Ectodermal cell (in vitro differentiated cells): ENCODE results near the gene SCAMP3. TPM values are rescaled to one million over a fixed set of nuclear protein-coding genes. Genes with fewer than 3 reads are reported as not detected.
A peak's percentile ranks its signal among the peaks of the same experiment; 100 is the strongest.

Experiments used
- H3K27ac ChIP-seq: 2 replicates; pipeline ENCODE4 v1.7.0; 2013; ENCODE audit warnings: mild to moderate bottlenecking, low read depth, low read length; ENCODE audit not compliant: insufficient read depth, poor library complexity, severe bottlenecking
- H3K27me3 ChIP-seq: 2 replicates; pipeline ENCODE4 v1.7.0; 2013; ENCODE audit warnings: mild to moderate bottlenecking, low read length; ENCODE audit not compliant: insufficient read depth, control insufficient read depth, poor library complexity, severe bottlenecking
- H3K36me3 ChIP-seq: one replicate; pipeline ENCODE4 v1.7.0; 2013; ENCODE audit warnings: low read length; ENCODE audit not compliant: control insufficient read depth, insufficient read depth
- H3K4me1 ChIP-seq: one replicate; pipeline ENCODE4 v1.7.0; 2013; ENCODE audit warnings: low read length; ENCODE audit not compliant: control insufficient read depth, insufficient read depth
- H3K4me3 ChIP-seq: 2 replicates; pipeline ENCODE4 v1.7.0; 2013; ENCODE audit warnings: low read depth, low read length, control low read depth; ENCODE audit not compliant: insufficient read depth
- H3K9me3 ChIP-seq: 2 replicates; pipeline ENCODE4 v1.7.0; 2013; ENCODE audit warnings: mild to moderate bottlenecking, low read length, moderate library complexity; ENCODE audit not compliant: control insufficient read depth
- WGBS, 2 experiments: methylation state at CpG; one replicate each; pipeline ENCODE4 v1.1.7; 2013; ENCODE audit warnings: missing lambda C conversion rate in 2 of 2; 5-methylcytosine and 5-hydroxymethylcytosine counted together
- polyA plus RNA-seq, 4 experiments: library from polyadenylated mRNA; stranded (reverse); fragments of 50-300 nt; gene quantifications; one replicate each; pipeline ENCODE4 v1.2.3, GENCODE V29; 2013

Gene SCAMP3
- 69.2 TPM for polyA plus RNA-seq (2013, experiment 1 of 4)
- 64.4 TPM for polyA plus RNA-seq (2013, experiment 2 of 4)
- polyA plus RNA-seq (2013, experiment 3 of 4): 59.6 TPM
- polyA plus RNA-seq (2013, experiment 4 of 4): 69.8 TPM

DNA sequence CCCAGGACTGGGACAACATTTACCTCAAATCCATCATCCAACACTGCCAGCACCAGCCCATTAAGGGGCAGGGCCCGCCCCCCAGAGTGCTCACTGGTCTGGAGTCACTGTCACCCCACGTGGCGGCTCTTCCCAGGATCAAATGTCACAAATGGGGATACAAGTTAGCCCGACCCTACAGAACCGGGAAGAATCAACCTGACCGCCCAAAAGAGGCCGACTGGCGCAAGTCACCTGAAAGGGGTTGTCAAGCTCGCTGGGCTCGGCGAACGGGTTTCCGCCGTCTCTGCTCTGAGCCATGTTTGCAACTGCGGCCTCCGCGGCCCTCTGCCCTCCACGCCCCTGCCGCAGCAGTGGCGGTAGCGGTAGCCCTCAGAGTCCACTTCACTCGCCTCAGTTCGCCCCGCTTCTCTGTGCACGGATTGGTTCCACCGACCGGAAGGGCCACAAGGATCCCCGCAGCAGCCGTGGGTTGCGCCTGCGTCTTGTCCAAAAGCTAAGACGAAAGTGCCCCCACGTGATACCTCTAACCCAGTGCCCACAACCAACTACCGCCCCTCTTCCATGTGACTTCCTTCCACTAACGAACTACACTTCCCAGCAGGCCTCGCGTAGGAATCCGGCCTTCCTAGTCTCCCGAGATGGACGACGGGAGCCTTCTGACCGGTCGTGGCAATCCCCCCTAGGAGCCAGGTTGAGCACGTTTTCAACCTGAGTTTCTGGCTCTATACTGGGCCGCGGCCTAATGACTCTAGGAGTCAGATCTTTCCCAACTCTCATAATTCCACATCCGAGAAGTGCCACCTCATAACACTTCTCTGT, at the start of gene SCAMP3:
SCAMP3 (minus strand) TSS at position 509 of the 822 bp plus-strand sequence; CDS start at position 300, 209 bp downstream.
- H3K4me3 ChIP-seq: peak within 1 kb of the TSS; percentile 88
- 2% methylated on average over 47 of the region's 47 CpGs for WGBS, 2 experiments
- no peaks in the 10 kb centered on the region for H3K27me3 ChIP-seq
- H3K4me1 ChIP-seq: peaks cover 3% of the 10 kb centered on the region
- H3K27ac ChIP-seq: peak within 1 kb of the TSS; percentile 47
- H3K36me3 ChIP-seq: peaks cover 42% of the 10 kb centered on the region
- no peaks in the 10 kb centered on the region for H3K9me3 ChIP-seq

DNA sequence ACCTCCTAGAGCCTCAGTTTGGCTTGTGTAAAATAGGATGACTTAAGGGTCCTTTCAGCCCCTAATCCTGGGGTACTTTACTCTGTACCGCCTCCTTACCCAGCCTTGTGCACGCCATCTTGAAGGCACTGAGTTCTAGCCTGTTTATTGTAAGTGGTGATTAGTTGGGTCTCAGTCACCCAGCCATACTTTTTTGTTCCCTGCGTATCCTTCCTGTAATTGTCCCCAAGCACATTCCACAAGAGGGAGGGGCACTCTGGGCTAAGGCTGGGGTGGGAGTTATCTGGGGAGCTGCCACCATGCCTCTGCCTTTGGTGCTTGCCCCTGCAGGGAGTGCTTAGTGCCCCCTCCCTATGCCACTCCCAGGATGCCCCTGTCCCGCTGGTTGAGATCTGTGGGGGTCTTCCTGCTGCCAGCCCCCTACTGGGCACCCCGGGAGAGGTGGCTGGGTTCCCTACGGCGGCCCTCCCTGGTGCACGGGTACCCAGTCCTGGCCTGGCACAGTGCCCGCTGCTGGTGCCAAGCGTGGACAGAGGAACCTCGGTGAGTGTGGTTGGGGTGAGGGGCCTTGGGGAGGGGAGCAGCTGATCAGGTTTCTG, 47.4 kb upstream of the SCAMP3 start:
- Histone ChIP-seq H3K4me3 (peak overlapping the region; percentile 64), H3K36me3 (peaks cover 4% of the 10 kb centered on the region), H3K27ac (no peak overlapping the region), H3K27me3 (no peaks in the 10 kb centered on the region), H3K4me1 (peaks cover 7% of the 10 kb centered on the region), H3K9me3 (no peaks in the 10 kb centered on the region)
- 51 to 54% methylated on average over 11 of the region's 11 CpGs for WGBS, 2 experiments

DNA sequence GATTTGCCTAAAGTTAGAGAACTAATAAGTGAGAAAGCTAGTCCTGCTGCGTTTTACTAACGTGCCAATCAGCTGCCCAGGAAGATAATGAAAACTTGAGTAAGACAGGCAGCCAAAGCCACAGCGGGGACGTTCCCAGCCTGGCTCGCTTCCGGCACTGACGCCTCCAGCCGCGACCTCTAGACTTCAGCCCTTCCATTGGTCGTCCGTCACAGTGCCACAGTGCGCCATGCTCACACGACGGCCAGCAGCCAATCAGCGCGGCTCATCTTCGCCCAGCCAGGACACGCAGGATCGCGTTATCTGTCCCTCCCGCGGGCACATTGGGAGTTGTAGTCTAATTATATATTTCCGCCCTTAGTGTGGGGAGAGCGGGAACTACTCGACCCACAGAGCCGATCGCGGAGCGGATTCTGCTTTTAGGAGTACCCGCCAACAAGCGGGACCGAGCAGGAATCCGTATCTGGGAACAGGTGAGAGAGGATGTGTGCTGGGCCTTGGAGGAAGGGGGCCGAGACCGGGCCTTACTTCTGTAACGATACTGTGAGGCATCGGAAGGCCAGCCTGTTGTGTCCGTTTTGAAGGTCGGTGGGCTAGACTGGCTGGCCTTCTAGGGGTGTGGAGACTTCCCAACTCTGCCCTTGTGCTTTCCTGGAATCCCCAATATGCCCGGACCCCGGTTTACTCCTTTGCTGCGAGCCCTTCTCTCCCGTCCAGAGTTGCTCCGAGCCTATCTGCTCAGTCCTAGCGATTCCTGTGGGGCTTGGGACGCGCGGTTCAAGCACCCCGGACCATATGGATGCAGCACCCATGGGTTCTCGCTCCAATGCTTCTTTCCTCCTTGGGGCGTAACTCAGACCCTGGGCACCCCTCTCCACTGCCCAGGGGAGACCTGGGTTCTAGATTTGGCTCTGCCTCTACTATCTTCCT, 46.6 kb upstream of the SCAMP3 start, which contains the start of gene FDPS:
FDPS (plus strand) TSS at position 374 of the 930 bp plus-strand sequence. CDS start 924 bp downstream, outside the sequence.
- 0% methylated on average over 51 of the region's 51 CpGs for WGBS, 2 experiments
- no peaks in the 10 kb centered on the region for H3K9me3 ChIP-seq
- H3K27ac ChIP-seq: peak within 1 kb of the TSS; percentile 64
- H3K4me3 ChIP-seq: peak within 1 kb of the TSS; percentile 64
- peaks cover 7% of the 10 kb centered on the region for H3K4me1 ChIP-seq
- no peaks in the 10 kb centered on the region for H3K27me3 ChIP-seq
- H3K36me3 ChIP-seq: peaks cover 4% of the 10 kb centered on the region

DNA sequence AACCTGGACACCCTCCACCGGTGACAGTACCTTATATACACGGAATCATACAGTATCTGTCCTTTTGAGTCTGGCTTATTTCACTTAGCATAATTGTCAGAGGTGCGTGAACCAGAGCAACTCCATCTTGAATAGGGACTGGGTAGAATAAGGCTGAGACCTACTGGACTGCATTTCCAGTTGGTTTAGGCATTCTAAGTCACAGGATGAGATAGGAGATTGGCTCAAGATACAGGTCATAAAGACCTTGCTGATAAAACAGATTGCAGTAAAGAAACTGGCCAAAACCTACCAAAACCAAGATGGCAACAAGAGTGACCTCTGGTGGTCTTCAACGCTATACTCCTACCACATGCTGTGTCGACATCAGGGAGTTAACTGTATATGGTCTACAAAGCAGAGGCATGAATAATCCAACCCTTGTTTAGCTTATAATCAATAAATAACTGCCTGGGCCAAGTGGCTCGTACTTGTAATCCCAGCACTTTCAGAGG, 45.1 kb upstream of the SCAMP3 start:
- Histone ChIP-seq H3K27me3 (no peaks in the 10 kb centered on the region), H3K36me3 (peaks cover 4% of the 10 kb centered on the region), H3K9me3 (no peaks in the 10 kb centered on the region), H3K4me1 (peaks cover 7% of the 10 kb centered on the region), H3K27ac (no peak overlapping the region), H3K4me3 (no peak overlapping the region)
- WGBS, 2 experiments: 71 to 81% methylated on average over 6 of the region's 6 CpGs

DNA sequence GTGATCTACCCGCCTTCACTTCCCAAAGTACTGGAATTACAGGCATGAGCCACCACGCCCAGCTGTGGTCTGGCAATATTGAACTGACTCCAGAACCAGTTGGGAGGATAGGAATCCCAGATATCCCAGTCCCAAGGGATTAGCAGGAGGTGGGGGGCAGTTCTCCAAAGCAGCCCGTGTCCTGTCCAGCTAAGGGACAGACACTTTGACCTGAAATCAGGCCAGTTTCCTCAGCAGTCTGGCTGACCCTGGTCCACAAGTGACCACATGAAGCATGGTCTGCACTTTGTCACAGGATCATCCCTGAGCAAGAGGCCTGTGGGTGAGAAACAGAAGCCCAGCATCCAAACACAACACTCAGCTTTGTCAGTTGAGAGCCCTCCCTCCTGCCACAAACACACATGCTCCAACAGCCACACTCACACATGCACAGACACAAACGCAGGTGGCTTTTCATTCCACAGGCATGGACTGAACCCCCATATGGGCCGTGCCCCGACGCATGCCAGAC, 43.8 kb upstream of the SCAMP3 start:
- Histone ChIP-seq H3K36me3 (no peaks in the 10 kb centered on the region), H3K4me1 (peaks cover 7% of the 10 kb centered on the region), H3K27ac (no peak overlapping the region), H3K4me3 (no peak overlapping the region), H3K27me3 (no peaks in the 10 kb centered on the region), H3K9me3 (no peaks in the 10 kb centered on the region)
- WGBS, 2 experiments: 90 to 93% methylated on average over 7 of the region's 7 CpGs

DNA sequence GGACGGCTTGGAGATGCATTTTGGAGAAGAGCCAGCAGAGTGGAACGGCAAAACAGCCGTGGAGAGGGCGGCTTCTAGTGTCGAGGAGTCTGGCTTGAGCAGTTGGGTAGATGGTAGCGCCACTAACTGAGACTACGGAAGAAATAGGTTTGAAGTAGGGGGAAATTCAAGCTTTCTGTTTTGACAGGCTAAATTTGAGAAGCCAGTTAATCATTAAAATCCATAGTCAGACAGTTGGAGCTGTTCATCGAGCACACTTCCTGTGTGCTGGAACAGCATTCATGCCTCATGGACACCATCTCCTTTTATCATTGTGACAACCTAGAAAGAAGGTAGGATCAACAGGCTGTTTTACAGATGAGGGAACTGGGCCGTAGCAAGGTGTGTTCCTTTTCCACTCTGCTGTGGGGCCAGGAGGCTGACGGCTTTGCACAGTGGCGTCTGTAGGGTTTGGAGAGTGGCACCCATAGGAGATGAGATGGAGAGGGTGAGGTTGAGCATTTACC, 42.5 kb upstream of the SCAMP3 start:
- peaks cover under 1% of the 10 kb centered on the region for H3K4me1 ChIP-seq
- H3K4me3 ChIP-seq: no peak overlapping the region
- no peaks in the 10 kb centered on the region for H3K27me3 ChIP-seq
- H3K36me3 ChIP-seq: no peaks in the 10 kb centered on the region
- no peaks in the 10 kb centered on the region for H3K9me3 ChIP-seq
- H3K27ac ChIP-seq: no peak overlapping the region
- 95 to 96% methylated on average over 11 of the region's 11 CpGs for WGBS, 2 experiments

DNA sequence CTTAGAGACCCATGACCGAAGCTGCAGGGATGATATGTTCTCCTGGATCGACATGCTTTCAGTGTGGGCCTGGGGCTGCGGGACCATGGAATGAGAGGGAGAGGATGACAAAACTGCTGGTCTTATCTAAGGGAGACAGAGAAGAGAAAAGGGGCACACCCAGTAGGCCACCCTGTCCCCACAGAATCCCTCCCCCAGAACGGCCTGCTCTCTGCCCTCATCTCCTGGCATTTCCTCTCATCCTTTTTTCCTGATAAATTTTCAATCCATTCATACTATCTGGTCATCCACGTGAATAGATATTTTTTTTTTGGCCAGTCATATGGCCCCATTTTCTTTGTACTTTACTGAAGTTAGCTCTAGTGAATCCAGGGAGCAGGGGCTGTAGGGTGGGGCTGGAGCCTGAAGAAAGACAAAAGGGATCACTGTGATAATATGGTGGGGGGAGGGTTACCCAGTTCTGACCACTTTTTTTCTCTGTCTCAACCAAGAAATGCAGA, 39.2 kb upstream of the SCAMP3 start, which contains the start of gene PKLR:
PKLR (minus strand) TSS at position 97 of the 500 bp plus-strand sequence; CDS start at position 54, 43 bp downstream.
- 91 to 92% methylated on average over 5 of the region's 5 CpGs for WGBS, 2 experiments
- Histone ChIP-seq H3K27ac (no peak within 1 kb of the TSS), H3K36me3 (no peaks in the 10 kb centered on the region), H3K9me3 (no peaks in the 10 kb centered on the region), H3K27me3 (peaks cover 9% of the 10 kb centered on the region), H3K4me1 (no peaks in the 10 kb centered on the region), H3K4me3 (no peak within 1 kb of the TSS)

DNA sequence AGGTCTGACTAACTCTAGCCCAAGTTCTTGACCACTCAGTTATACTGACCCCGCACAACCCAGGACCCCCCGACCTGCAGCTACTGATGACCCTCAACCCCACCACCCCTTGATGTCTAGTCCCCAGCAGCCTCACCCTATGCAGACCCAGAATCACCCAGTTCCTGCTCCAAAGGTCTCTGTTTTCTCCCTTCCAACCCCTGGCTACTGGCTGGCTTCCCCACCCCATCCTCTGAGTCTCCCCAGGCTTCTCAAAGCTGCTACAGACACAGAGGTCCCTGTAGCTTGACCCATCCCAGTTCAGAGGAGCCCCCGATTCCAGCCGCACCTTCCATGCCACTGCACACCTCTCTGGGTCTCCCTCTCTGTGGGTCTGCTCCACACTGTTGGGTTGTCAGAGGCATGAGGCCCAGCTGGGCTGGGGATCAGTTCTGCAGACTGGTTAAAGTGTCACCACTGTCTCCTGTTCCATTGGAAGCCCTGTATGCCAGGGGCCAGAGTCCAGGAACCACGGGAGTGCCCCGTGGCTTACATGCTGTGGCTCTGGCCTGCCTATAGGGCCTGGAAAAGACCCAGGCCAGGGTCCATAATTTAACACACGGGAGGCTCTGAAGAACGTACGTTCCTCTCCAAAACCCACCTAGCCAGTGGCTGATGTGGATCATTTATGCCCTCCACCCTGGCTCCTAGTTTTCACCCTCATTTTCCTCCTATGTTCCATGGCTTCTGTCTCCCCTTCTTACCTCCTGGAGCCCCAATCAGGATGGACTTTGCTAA, 38.6 kb upstream of the SCAMP3 start:
- Histone ChIP-seq H3K4me1 (no peaks in the 10 kb centered on the region), H3K27ac (no peak overlapping the region), H3K27me3 (peaks cover 16% of the 10 kb centered on the region), H3K4me3 (no peak overlapping the region), H3K36me3 (no peaks in the 10 kb centered on the region), H3K9me3 (no peaks in the 10 kb centered on the region)
- 92 to 96% methylated on average over 9 of the region's 9 CpGs for WGBS, 2 experiments
